H1 (cell line): ENCODE results near the gene RIOK3.

ENCODE experiments used
- CBX8 ChIP-seq: fragments of 300-800, 300-1000 bp; sonication (generic); IDR thresholded peaks from 2 replicates; pipeline ENCODE4 v1.7.1; 2016; ENCODE audit warnings: low read depth, low read length, borderline replicate concordance
- EP300 ChIP-seq, 2 experiments: IDR thresholded peaks; 1 replicate in 1 of 2; 2 replicates in 1 of 2; pipeline ENCODE4 v1.6.1; 2011 to 2012; ENCODE audit warnings: low read depth in 2 of 2, low read length in 2 of 2, mild to moderate bottlenecking in 2 of 2, borderline replicate concordance in 1 of 2, inconsistent platforms in 1 of 2, moderate library complexity in 1 of 2
- POLR2A ChIP-seq, 2 experiments: IDR thresholded peaks; 1 replicate in 1 of 2; 2 replicates in 1 of 2; pipeline ENCODE4 v1.6.1; 2011; ENCODE audit warnings: low read depth in 2 of 2, low read length in 2 of 2, mild to moderate bottlenecking in 2 of 2; ENCODE audit errors: control extremely low read depth in 1 of 2
- POLR2AphosphoS5 ChIP-seq: IDR thresholded peaks from 2 replicates; pipeline ENCODE4 v1.6.1; 2011; ENCODE audit warnings: low read depth, low read length
- POU5F1 ChIP-seq: IDR thresholded peaks from 2 replicates; pipeline ENCODE4 v1.6.1; 2011; ENCODE audit warnings: low read depth, mild to moderate bottlenecking, low read length, moderate library complexity
- RAD21 ChIP-seq, 2 experiments: IDR thresholded peaks in 1 of 2; conservative IDR thresholded peaks in 1 of 2; 2 replicates each; pipeline ENCODE4 v1.6.1; 2011; ENCODE audit warnings: low read depth in 2 of 2, low read length in 2 of 2, improper control_type of control experiment in 1 of 2, inconsistent platforms in 1 of 2, mild to moderate bottlenecking in 1 of 2, moderate library complexity in 1 of 2
- SP1 ChIP-seq: IDR thresholded peaks from 2 replicates; pipeline ENCODE4 v1.6.1; 2011; ENCODE audit warnings: low read depth, low read length
- SP2 ChIP-seq: IDR thresholded peaks from 2 replicates; pipeline ENCODE4 v1.6.1; 2012; ENCODE audit warnings: mild to moderate bottlenecking, low read length, inconsistent platforms
- TAF1 ChIP-seq: IDR thresholded peaks from 2 replicates; pipeline ENCODE4 v1.6.1; 2011; ENCODE audit warnings: mild to moderate bottlenecking, low read depth, low read length
- TCF12 ChIP-seq: IDR thresholded peaks from 2 replicates; pipeline ENCODE4 v1.6.1; 2011; ENCODE audit warnings: low read depth, mild to moderate bottlenecking, low read length
- TF ChIP-seq, protein P1 (sequence below), 3 experiments: IDR thresholded peaks; 1 replicate in 2 of 3; 2 replicates in 1 of 3; pipeline versions ENCODE4 v1.5.1 to v1.6.1; 2011; ENCODE audit warnings: low read length in 3 of 3, mild to moderate bottlenecking in 3 of 3, inconsistent platforms in 2 of 3, low read depth in 1 of 3, moderate library complexity in 1 of 3; ENCODE audit not compliant: insufficient read depth in 1 of 3; ENCODE audit errors: control extremely low read depth in 1 of 3

DNA sequence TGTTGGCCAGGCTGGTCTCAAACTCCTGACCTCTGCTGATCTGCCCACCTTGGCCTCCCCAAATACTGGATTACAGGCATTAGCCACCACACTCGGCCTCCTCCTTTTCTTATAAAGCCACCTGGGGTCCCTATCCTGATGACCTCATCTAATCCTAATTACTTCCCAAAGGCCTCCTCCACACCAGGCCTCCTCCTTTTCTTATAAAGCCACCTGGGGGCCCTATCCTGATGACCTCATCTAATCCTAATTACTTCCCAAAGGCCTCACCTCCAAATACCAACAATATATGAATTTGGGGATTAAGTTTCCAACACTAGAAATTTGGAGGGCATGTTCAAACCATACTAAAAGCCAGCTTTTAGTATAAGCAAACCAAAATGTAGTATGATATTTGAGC lies 40.6 kb downstream of the RIOK3 start:
- TF ChIP-seq, protein P1, sequence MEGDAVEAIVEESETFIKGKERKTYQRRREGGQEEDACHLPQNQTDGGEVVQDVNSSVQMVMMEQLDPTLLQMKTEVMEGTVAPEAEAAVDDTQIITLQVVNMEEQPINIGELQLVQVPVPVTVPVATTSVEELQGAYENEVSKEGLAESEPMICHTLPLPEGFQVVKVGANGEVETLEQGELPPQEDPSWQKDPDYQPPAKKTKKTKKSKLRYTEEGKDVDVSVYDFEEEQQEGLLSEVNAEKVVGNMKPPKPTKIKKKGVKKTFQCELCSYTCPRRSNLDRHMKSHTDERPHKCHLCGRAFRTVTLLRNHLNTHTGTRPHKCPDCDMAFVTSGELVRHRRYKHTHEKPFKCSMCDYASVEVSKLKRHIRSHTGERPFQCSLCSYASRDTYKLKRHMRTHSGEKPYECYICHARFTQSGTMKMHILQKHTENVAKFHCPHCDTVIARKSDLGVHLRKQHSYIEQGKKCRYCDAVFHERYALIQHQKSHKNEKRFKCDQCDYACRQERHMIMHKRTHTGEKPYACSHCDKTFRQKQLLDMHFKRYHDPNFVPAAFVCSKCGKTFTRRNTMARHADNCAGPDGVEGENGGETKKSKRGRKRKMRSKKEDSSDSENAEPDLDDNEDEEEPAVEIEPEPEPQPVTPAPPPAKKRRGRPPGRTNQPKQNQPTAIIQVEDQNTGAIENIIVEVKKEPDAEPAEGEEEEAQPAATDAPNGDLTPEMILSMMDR (IDR thresholded peaks at IDR 0.05; ENCODE audit: control extremely low read depth in 1 of 3, insufficient read depth in 1 of 3, low read depth in 1 of 3, low read length in 3 of 3) = no peak
- TF ChIP-seq EP300 (IDR thresholded peaks at IDR 0.05; ENCODE audit: borderline replicate concordance in 1 of 2, low read depth in 2 of 2, low read length in 2 of 2) (no peak), CBX8 (no peak), POLR2A (IDR thresholded peaks at IDR 0.05; ENCODE audit: control extremely low read depth in 1 of 2, low read depth in 2 of 2, low read length in 2 of 2) (no peak), POU5F1 (no peak), POLR2AphosphoS5 (no peak), SP1 (no peak), RAD21 (IDR thresholded peaks at IDR 0.05 in 1 of 2, conservative IDR thresholded peaks at IDR 0.05 in 1 of 2; ENCODE audit: low read depth in 2 of 2, low read length in 2 of 2) (no peak), SP2 (no peak), TAF1 (no peak), TCF12 (no peak)
